Measurements from ENCODE around the gene TXNRD1.

Gene TXNRD1

DNA sequence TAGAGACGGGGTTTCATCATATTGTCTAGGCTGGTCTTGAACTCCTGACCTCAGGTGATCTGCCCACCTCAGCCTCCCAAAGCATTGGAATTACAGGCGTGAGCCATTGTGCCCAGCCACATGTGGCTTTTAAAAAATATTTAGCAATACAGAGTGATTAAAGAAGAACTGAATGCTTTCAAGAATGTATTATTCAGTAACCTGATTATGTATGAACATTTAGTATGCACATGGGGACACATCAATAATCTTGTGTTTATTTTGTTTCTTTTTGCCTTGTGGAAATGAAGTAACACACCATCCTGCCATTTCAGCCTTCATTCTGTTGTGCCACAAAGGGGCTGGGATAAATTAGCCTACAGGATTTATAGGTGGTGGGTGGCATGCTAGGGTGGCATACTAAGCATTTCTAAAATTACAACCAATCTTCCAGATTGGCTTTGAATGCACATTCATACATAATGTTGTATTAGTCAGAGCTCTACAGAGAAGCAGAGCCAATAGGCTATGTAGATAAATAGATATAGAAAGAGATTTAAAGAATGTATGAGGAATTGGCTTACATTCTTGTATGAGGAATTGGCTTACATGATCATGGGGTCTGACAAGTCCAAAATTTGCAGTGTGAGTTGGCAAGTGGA lies 25.5 kb upstream of the TXNRD1 start:
- no peak for DNase-seq

GRCh38 chr12:104190641-104191176 lies 24.9 kb upstream of the TXNRD1 start:
- H3K27ac ChIP-seq (ENCODE audit: insufficient read depth, low read length, poor library complexity, severe bottlenecking), result no peak overlapping the region
- H3K9me3 ChIP-seq (ENCODE audit: control insufficient read depth, low read length), result no peaks in the 10 kb centered on the region
- DNase-seq, result no peak
- no peaks in the 10 kb centered on the region for H3K36me3 ChIP-seq (ENCODE audit: control insufficient read depth, insufficient read depth, low read length)
- no peaks in the 10 kb centered on the region for H3K27me3 ChIP-seq (replicated peaks; ENCODE audit: control insufficient read depth, insufficient read depth, low read length, poor library complexity, severe bottlenecking)
- no peaks in the 10 kb centered on the region for H3K4me1 ChIP-seq (ENCODE audit: control insufficient read depth, insufficient read depth, low read length, poor library complexity, severe bottlenecking)
- no peak overlapping the region for H3K4me3 ChIP-seq (ENCODE audit: insufficient read depth, low read depth, low read length, poor library complexity, severe bottlenecking)

More for the DNA sequence above, 25.5 kb upstream of the TXNRD1 start:
- Histone ChIP-seq H3K36me3 (ENCODE audit: control insufficient read depth, insufficient read depth, low read length) (no peaks in the 10 kb centered on the region), H3K4me3 (ENCODE audit: insufficient read depth, low read depth, low read length, poor library complexity, severe bottlenecking) (no peak overlapping the region), H3K27ac (ENCODE audit: insufficient read depth, low read length, poor library complexity, severe bottlenecking) (no peak overlapping the region), H3K9me3 (ENCODE audit: control insufficient read depth, low read length) (no peaks in the 10 kb centered on the region), H3K27me3 (replicated peaks; ENCODE audit: control insufficient read depth, insufficient read depth, low read length, poor library complexity, severe bottlenecking) (no peaks in the 10 kb centered on the region), H3K4me1 (ENCODE audit: control insufficient read depth, insufficient read depth, low read length, poor library complexity, severe bottlenecking) (no peaks in the 10 kb centered on the region)

DNA sequence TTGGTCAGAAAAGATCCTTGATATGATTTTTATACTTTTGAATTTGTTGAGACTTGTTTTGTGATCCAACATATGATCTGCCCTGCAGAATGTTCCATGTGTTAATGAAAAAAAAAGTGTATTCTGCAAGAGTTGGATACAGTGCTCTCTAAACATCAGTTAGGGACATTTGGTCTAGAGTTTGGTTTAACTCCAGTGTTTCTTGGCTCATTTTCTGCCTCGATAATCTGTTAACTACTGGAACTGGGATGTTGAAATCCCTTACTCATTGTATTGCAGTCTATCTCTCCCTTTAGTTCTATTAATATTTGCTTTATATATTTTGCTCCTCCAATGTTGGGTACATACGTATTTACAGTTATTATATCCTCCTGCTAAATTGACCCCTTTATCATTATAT lies 18.3 kb upstream of the TXNRD1 start:
- H3K4me1 ChIP-seq (ENCODE audit: control insufficient read depth, insufficient read depth, low read length, poor library complexity, severe bottlenecking), result peaks cover 3% of the 10 kb centered on the region
- DNase-seq, result no peak
- no peak overlapping the region for H3K4me3 ChIP-seq (ENCODE audit: insufficient read depth, low read depth, low read length, poor library complexity, severe bottlenecking)
- H3K27me3 ChIP-seq (replicated peaks; ENCODE audit: control insufficient read depth, insufficient read depth, low read length, poor library complexity, severe bottlenecking), result no peaks in the 10 kb centered on the region
- no peaks in the 10 kb centered on the region for H3K9me3 ChIP-seq (ENCODE audit: control insufficient read depth, low read length)
- H3K27ac ChIP-seq (ENCODE audit: insufficient read depth, low read length, poor library complexity, severe bottlenecking), result no peak overlapping the region
- H3K36me3 ChIP-seq (ENCODE audit: control insufficient read depth, insufficient read depth, low read length), result no peaks in the 10 kb centered on the region

GRCh38 chr12:104199964-104200363 lies 15.6 kb upstream of the TXNRD1 start:
- Histone ChIP-seq H3K27ac (ENCODE audit: insufficient read depth, low read length, poor library complexity, severe bottlenecking) (no peak overlapping the region), H3K27me3 (replicated peaks; ENCODE audit: control insufficient read depth, insufficient read depth, low read length, poor library complexity, severe bottlenecking) (no peaks in the 10 kb centered on the region), H3K4me1 (ENCODE audit: control insufficient read depth, insufficient read depth, low read length, poor library complexity, severe bottlenecking) (peaks cover 3% of the 10 kb centered on the region), H3K36me3 (ENCODE audit: control insufficient read depth, insufficient read depth, low read length) (no peaks in the 10 kb centered on the region), H3K4me3 (ENCODE audit: insufficient read depth, low read depth, low read length, poor library complexity, severe bottlenecking) (no peak overlapping the region), H3K9me3 (ENCODE audit: control insufficient read depth, low read length) (no peaks in the 10 kb centered on the region)
- no peak for DNase-seq

DNA sequence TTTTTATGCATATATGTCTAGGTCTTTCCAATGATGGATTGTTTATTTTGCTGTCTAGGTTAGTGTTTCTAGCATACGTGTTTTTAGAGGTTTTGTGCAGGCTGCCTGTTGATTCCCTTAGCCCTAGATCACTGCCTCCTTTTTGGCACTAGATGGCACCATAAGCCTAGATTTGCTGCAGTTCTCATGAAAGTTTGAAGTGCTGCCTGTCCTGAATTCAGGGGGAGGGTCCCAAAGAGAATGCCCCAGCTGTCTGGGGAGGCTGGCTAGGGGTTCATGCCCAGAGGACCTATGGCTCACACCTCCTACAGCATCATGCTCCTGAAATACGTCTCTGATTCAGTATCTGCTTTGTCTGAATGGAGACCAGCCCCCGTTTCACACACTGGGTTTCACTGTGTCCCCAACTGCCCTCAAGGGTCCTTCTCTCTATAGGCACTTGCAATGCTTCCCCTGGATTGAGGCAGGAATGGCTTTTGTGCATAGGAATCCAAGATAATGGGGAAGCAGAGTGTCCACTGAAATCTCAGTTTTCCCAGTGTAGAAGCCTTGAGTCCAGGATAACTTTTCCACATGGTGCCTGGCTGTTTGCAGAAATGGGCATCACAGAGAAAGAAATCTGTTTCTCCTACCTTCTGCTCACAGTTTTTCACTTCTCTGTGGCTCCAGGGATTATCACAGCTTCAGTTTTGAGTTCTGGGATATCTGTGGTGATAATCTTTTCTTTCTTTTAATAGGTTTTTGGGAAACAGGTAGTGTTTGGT lies 14.2 kb upstream of the TXNRD1 start:
- DNase-seq, result peak; percentile 4 to 26 (median 25)
- H3K4me1 ChIP-seq (ENCODE audit: control insufficient read depth, insufficient read depth, low read length, poor library complexity, severe bottlenecking), result peaks cover 3% of the 10 kb centered on the region
- no peak overlapping the region for H3K27ac ChIP-seq (ENCODE audit: insufficient read depth, low read length, poor library complexity, severe bottlenecking)
- no peaks in the 10 kb centered on the region for H3K36me3 ChIP-seq (ENCODE audit: control insufficient read depth, insufficient read depth, low read length)
- no peaks in the 10 kb centered on the region for H3K9me3 ChIP-seq (ENCODE audit: control insufficient read depth, low read length)
- no peak overlapping the region for H3K4me3 ChIP-seq (ENCODE audit: insufficient read depth, low read depth, low read length, poor library complexity, severe bottlenecking)
- no peaks in the 10 kb centered on the region for H3K27me3 ChIP-seq (replicated peaks; ENCODE audit: control insufficient read depth, insufficient read depth, low read length, poor library complexity, severe bottlenecking)

DNA sequence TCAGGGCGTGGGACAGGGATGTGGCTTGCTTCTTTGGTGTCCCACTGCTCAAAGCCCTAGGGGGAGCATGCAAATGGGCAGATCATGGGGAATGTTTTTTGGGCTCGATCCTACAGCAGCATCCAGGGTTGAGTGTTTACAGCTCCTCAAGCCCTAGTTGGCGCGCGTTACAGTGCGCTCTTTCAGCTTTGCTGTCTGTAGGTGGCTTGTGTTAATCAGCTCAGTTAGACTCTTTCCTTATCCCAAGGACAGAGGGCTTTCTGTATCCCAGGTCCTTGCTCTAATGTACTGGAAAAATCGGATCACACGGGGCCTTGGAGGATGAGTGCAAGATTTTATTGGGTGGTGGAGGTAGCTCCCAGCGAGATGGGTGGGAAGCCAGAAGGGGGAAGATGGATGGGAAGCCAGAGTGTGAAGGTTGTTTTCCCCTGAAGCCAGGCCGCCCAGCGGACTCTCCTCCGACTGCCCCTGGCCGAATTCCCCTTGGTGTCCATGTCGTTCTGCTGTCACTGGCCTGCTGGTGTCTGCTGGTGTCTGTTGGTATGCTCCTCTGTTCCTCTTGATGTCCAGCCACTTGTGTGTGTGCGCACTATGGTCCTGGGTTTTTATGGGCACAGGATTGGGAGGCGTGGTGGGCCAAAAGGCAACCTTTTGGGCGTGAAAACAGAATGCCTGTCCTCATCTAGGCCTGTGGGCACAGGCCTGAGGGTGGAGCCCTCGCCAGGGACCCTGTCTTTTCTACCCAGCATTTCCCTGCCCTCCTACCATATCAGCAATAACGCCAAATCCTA lies 10.7 kb upstream of the TXNRD1 start:
- H3K4me3 ChIP-seq (ENCODE audit: insufficient read depth, low read depth, low read length, poor library complexity, severe bottlenecking), result no peak overlapping the region
- H3K27me3 ChIP-seq (replicated peaks; ENCODE audit: control insufficient read depth, insufficient read depth, low read length, poor library complexity, severe bottlenecking), result no peaks in the 10 kb centered on the region
- H3K27ac ChIP-seq (ENCODE audit: insufficient read depth, low read length, poor library complexity, severe bottlenecking), result no peak overlapping the region
- DNase-seq, result no peak
- H3K36me3 ChIP-seq (ENCODE audit: control insufficient read depth, insufficient read depth, low read length), result no peaks in the 10 kb centered on the region
- no peaks in the 10 kb centered on the region for H3K9me3 ChIP-seq (ENCODE audit: control insufficient read depth, low read length)
- peaks cover 3% of the 10 kb centered on the region for H3K4me1 ChIP-seq (ENCODE audit: control insufficient read depth, insufficient read depth, low read length, poor library complexity, severe bottlenecking)

GRCh38 chr12:104207416-104208205 lies 8.0 kb upstream of the TXNRD1 start:
- H3K36me3 ChIP-seq (ENCODE audit: control insufficient read depth, insufficient read depth, low read length), result no peaks in the 10 kb centered on the region
- H3K9me3 ChIP-seq (ENCODE audit: control insufficient read depth, low read length), result no peaks in the 10 kb centered on the region
- no peaks in the 10 kb centered on the region for H3K4me1 ChIP-seq (ENCODE audit: control insufficient read depth, insufficient read depth, low read length, poor library complexity, severe bottlenecking)
- H3K27ac ChIP-seq (ENCODE audit: insufficient read depth, low read length, poor library complexity, severe bottlenecking), result no peak overlapping the region
- no peak for DNase-seq
- no peak overlapping the region for H3K4me3 ChIP-seq (ENCODE audit: insufficient read depth, low read depth, low read length, poor library complexity, severe bottlenecking)
- no peaks in the 10 kb centered on the region for H3K27me3 ChIP-seq (replicated peaks; ENCODE audit: control insufficient read depth, insufficient read depth, low read length, poor library complexity, severe bottlenecking)

DNA sequence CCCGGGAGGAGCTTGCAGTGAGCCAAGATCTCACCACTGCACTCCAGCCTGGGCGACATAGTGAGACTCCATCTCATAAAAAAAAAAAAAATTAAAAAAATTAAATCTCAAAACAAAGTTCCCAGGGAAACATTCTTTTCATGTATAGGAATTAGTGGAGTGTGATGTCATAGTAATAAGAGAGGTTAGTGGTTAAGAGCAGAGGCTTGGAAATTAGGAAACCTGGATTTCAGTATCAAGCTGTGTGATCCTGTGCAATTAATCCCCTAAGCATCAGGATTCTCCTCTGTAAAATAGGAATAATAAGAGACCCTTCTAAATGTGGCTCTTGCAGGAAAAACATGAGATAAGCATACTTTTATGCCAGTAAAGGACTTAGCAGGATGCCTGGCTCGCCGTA lies 3.1 kb upstream of the TXNRD1 start:
- DNase-seq, result no peak
- H3K4me1 ChIP-seq (ENCODE audit: control insufficient read depth, insufficient read depth, low read length, poor library complexity, severe bottlenecking), result peaks cover 4% of the 10 kb centered on the region

DNA sequence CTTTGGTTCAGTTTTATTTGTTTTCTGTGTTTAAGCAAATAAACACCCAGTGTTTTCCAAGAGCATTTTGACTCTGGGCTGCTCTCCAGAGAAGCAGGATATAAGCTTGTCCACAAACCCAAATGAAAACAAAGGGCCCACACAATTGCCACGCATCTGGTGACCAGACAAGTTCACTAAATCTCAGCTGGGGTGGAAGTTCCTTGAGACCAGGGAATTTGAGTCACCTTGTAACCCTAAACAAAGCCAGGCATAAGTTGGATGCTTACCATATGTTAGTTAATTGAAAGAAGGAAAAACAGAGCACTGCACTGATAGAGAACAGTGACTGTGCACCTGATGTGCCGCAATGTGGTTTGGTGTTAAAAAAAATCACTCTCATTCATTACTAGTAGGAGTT lies 1.6 kb upstream of the TXNRD1 start:
- Histone ChIP-seq H3K27ac (ENCODE audit: insufficient read depth, low read length, poor library complexity, severe bottlenecking) (no peak overlapping the region), H3K4me1 (ENCODE audit: control insufficient read depth, insufficient read depth, low read length, poor library complexity, severe bottlenecking) (peaks cover 4% of the 10 kb centered on the region), H3K4me3 (ENCODE audit: insufficient read depth, low read depth, low read length, poor library complexity, severe bottlenecking) (no peak overlapping the region), H3K27me3 (replicated peaks; ENCODE audit: control insufficient read depth, insufficient read depth, low read length, poor library complexity, severe bottlenecking) (no peaks in the 10 kb centered on the region), H3K9me3 (ENCODE audit: control insufficient read depth, low read length) (no peaks in the 10 kb centered on the region), H3K36me3 (ENCODE audit: control insufficient read depth, insufficient read depth, low read length) (no peaks in the 10 kb centered on the region)
- no peak for DNase-seq

More for the DNA sequence above, 3.1 kb upstream of the TXNRD1 start:
- H3K9me3 ChIP-seq (ENCODE audit: control insufficient read depth, low read length), result no peaks in the 10 kb centered on the region
- no peak overlapping the region for H3K27ac ChIP-seq (ENCODE audit: insufficient read depth, low read length, poor library complexity, severe bottlenecking)
- H3K27me3 ChIP-seq (replicated peaks; ENCODE audit: control insufficient read depth, insufficient read depth, low read length, poor library complexity, severe bottlenecking), result no peaks in the 10 kb centered on the region
- H3K4me3 ChIP-seq (ENCODE audit: insufficient read depth, low read depth, low read length, poor library complexity, severe bottlenecking), result no peak overlapping the region
- no peaks in the 10 kb centered on the region for H3K36me3 ChIP-seq (ENCODE audit: control insufficient read depth, insufficient read depth, low read length)

Data from effector memory CD4-positive, alpha-beta T cell (primary cell).